ENCODE data around the gene CATSPERB. TPM values are rescaled to one million over a fixed set of nuclear protein-coding genes. Genes with fewer than 3 reads are reported as not detected.

Gene CATSPERB
- total and polyA plus RNA-seq, 9 of the 15 experiments (the other 6 are each of a cell fraction or from before 2014, with no cell fraction given) = 0.05 to 1.4 (median 0.89) TPM

GRCh38 chr14:91575469-91576208 is 156.2 kb downstream of the CATSPERB start:
- intact Hi-C loops (cut with micrococcal nuclease) = no loop called here
- Histone ChIP-seq H3K79me2 (ENCODE audit: control insufficient read depth, insufficient read depth, low read length) (no peaks in the 10 kb centered on the region), H3K9me1 (ENCODE audit: control insufficient read depth, insufficient read depth, low read length) (no peaks in the 10 kb centered on the region), H4K20me1 (replicated peaks; ENCODE audit: control insufficient read depth, insufficient read depth, low read length) (no peaks in the 10 kb centered on the region), H2AFZ (ENCODE audit: low read depth, low read length) (no peak overlapping the region), H3K27me3 (ENCODE audit: control insufficient read depth in 2 of 2, insufficient read depth in 2 of 2, low read length in 2 of 2) (peaks cover 0 to 20% of the 10 kb centered on the region in 2 experiments; a peak in 2 of 5 replicates), H3K27ac (ENCODE audit: extremely low read depth, low read depth, low read length) (no peak overlapping the region), H3K36me3 (ENCODE audit: control insufficient read depth, insufficient read depth, low read length) (no peaks in the 10 kb centered on the region), H3K4me3 (no peak overlapping the region), H3K4me1 (replicated peaks in 1 of 2; ENCODE audit: control insufficient read depth in 2 of 2, insufficient read depth in 2 of 2, low read length in 2 of 2) (peaks cover 0 to 11% of the 10 kb centered on the region in 2 experiments; a peak in 2 of 5 replicates), H3K4me2 (ENCODE audit: insufficient read depth, low read length) (no peak overlapping the region), H3K9me3 (replicated peaks; ENCODE audit: control insufficient read depth, insufficient read depth, low read depth, low read length) (no peaks in the 10 kb centered on the region), H3K9ac (ENCODE audit: insufficient read depth in 1 of 2, low read depth in 2 of 2, low read length in 2 of 2) (no peak overlapping the region)
- CTCF ChIA-PET (ENCODE audit: low intra/inter-chr PET ratio) = no interaction called here
- no TSS peak for BruUV-seq (replicated peaks)
- DNase-seq (ENCODE audit: extremely low read depth in 1 of 4, low spot score in 3 of 4) (no peak), FAIRE-seq (no peak), ATAC-seq (no peak)
- in situ Hi-C loops (cut with MboI) = no loop called here
- 20% methylated on average over 7 of the region's 13 CpGs for WGBS (ENCODE audit: insufficient coverage, low coverage, missing lambda C conversion rate)
- POLR2A ChIA-PET = interaction anchor here (0.7 to 0.8 kb wide), 2 partner anchors 104 to 342 kb away, joined by 3 to 4 read pairs; no protein-coding TSS in a partner anchor
- TF ChIP-seq MTA2 (IDR thresholded peaks at IDR 0.05; ENCODE audit: low read depth) (no peak), POU5F1 (IDR thresholded peaks at IDR 0.05; ENCODE audit: borderline replicate concordance, low read depth, low read length, partially characterized antibody) (no peak), THRAP3 (IDR thresholded peaks at IDR 0.05; ENCODE audit: borderline replicate concordance) (no peak), PREB (CRISPR knock-in tag; IDR thresholded peaks at IDR 0.05) (no peak), HDAC8 (tag; IDR thresholded peaks at IDR 0.05) (no peak), YY1 (IDR thresholded peaks at IDR 0.05; ENCODE audit: borderline replicate concordance in 1 of 3, control insufficient read depth in 1 of 3, extremely low read depth in 1 of 3, insufficient read depth in 3 of 3, insufficient read length in 1 of 3, insufficient replicate concordance in 2 of 3, low read depth in 1 of 3, low read length in 2 of 3) (no peak), GABPA (tag; conservative IDR thresholded peaks at IDR 0.05; ENCODE audit: low read depth) (no peak), OTX1 (CRISPR knock-in tag; IDR thresholded peaks at IDR 0.05) (no peak), WHSC1 (IDR thresholded peaks at IDR 0.05; ENCODE audit: low read length) (no peak), HOMEZ (CRISPR knock-in tag; IDR thresholded peaks at IDR 0.05) (no peak), CUX1 (CRISPR knock-in tag; IDR thresholded peaks at IDR 0.05) (no peak), TBP (optimal IDR thresholded peaks at IDR 0.05; ENCODE audit: low read depth, low read length) (no peak), CHD4 (IDR thresholded peaks at IDR 0.05; ENCODE audit: insufficient read depth, insufficient replicate concordance, low read depth, low read length, poor library complexity, severe bottlenecking) (no peak)
